DND-41 (cell line): ENCODE measurements around the gene HPCA.

ENCODE experiments used
- ATAC-seq: fragments of 200-7000 bp; cut with Tn5 transposase; 3 replicates; pipeline ENCODE4 v1.9.1; 2021; ENCODE audit warnings: low read depth; ENCODE audit not compliant: insufficient read depth
- DNase-seq: peaks from one replicate; pipeline ENCODE4 v3.0.0-alpha.2; 2020
- H2AFZ ChIP-seq: 2 replicates; pipeline ENCODE4 v1.6.0; 2012; ENCODE audit warnings: low read depth, low read length
- H3K27ac ChIP-seq: 2 replicates; pipeline ENCODE4 v1.5.1; 2012; ENCODE audit warnings: low read length, inconsistent platforms
- H3K27me3 ChIP-seq: fragments of 200-600 bp; sonication (generic); 2 replicates; pipeline ENCODE4 v1.6.0; 2012; ENCODE audit warnings: low read length, mild to moderate bottlenecking, inconsistent platforms; ENCODE audit not compliant: insufficient read depth, poor library complexity
- H3K36me3 ChIP-seq: 2 replicates; pipeline ENCODE4 v1.5.1; 2012; ENCODE audit warnings: low read length, inconsistent platforms; ENCODE audit not compliant: insufficient read depth
- H3K4me1 ChIP-seq: 2 replicates; pipeline ENCODE4 v1.5.1; 2012; ENCODE audit warnings: mild to moderate bottlenecking, low read length; ENCODE audit not compliant: insufficient read depth
- H3K4me2 ChIP-seq: 2 replicates; pipeline ENCODE4 v1.6.0; 2012; ENCODE audit warnings: mild to moderate bottlenecking, moderate library complexity, low read length, inconsistent platforms; ENCODE audit not compliant: insufficient read depth
- H3K4me3 ChIP-seq, 2 experiments: fragments of 200-600 bp in 1 of 2; shearing (Covaris generic) in 1 of 2; 2 replicates each; pipeline ENCODE4 v1.5.1; 2012 to 2016; ENCODE audit warnings: inconsistent platforms in 2 of 2, low read length in 2 of 2, mild to moderate bottlenecking in 2 of 2, low read depth in 1 of 2, moderate library complexity in 1 of 2
- H3K79me2 ChIP-seq: 2 replicates; pipeline ENCODE4 v1.6.0; 2012; ENCODE audit warnings: low read length, inconsistent platforms; ENCODE audit not compliant: insufficient read depth
- H3K9ac ChIP-seq: 2 replicates; pipeline ENCODE4 v1.6.0; 2012; ENCODE audit warnings: low read depth, mild to moderate bottlenecking, inconsistent platforms, low read length, moderate library complexity
- H3K9me3 ChIP-seq: 2 replicates; pipeline ENCODE4 v1.5.1; 2012; ENCODE audit warnings: low read length, moderate library complexity, mild to moderate bottlenecking, inconsistent platforms; ENCODE audit not compliant: insufficient read depth, severe bottlenecking
- H4K20me1 ChIP-seq: 2 replicates; pipeline ENCODE4 v1.6.0; 2012; ENCODE audit warnings: low read length; ENCODE audit not compliant: insufficient read depth
- EZH2 ChIP-seq: IDR thresholded peaks from 3 replicates; pipeline ENCODE4 v1.6.1; 2012; ENCODE audit warnings: borderline replicate concordance, low read depth, mild to moderate bottlenecking, moderate library complexity, low read length, inconsistent platforms; ENCODE audit not compliant: severe bottlenecking
- TF ChIP-seq, protein P1 (sequence below): IDR thresholded peaks from 2 replicates; pipeline ENCODE4 v1.5.1; 2012; ENCODE audit warnings: borderline replicate concordance, low read length, moderate library complexity, mild to moderate bottlenecking; ENCODE audit not compliant: poor library complexity, severe bottlenecking; ENCODE audit errors: extremely low read depth

The HPCA gene

DNA sequence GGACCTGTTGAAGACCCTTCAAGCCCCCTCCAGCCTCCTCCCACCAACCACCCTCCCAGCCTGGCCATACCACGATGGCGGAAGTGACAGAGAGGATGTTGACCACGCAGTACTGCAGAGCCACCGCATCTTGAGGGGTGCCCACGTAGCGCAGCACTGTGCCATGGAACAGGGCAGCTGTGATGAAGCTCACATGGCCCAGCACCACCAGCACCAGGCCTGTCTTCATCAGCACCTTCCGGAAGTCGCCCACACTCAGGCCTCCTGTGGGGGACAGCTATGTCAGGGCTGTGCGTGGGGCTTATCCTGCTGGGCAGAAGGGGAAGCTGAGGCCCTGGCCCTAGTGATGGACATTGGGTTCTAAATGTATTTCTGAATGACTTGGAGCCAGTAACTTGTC, 11.8 kb downstream of the HPCA start:
- DNase-seq, result no peak
- no peaks in the 10 kb centered on the region for H4K20me1 ChIP-seq

DNA sequence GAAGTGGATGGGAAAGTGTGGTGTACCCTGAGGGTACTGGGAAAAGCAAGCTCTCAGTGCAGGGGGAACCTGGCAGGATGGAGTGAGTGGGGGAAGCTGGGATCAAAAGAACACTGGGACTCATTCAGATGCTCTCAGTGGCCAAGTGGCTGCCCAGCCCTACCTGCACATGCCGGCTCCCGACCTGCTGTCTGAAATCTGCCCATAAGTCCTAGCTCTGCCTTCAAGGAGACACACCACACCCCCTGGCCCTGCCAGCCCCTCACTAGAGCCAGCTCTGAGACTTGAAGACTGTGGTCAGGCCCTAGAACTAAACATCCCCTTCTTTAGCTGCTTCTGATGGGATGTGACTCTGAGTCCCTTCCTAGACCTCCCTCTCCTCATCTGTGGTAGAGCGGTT, 12.7 kb downstream of the HPCA start:
- no peaks in the 10 kb centered on the region for H4K20me1 ChIP-seq
- H2AFZ ChIP-seq, result no peak overlapping the region
- H3K27me3 ChIP-seq, result no peaks in the 10 kb centered on the region
- no peaks in the 10 kb centered on the region for H3K36me3 ChIP-seq
- no peaks in the 10 kb centered on the region for H3K4me1 ChIP-seq
- no peak overlapping the region for H3K4me3 ChIP-seq
- no peak for TF ChIP-seq EZH2
- TF ChIP-seq, protein P1, sequence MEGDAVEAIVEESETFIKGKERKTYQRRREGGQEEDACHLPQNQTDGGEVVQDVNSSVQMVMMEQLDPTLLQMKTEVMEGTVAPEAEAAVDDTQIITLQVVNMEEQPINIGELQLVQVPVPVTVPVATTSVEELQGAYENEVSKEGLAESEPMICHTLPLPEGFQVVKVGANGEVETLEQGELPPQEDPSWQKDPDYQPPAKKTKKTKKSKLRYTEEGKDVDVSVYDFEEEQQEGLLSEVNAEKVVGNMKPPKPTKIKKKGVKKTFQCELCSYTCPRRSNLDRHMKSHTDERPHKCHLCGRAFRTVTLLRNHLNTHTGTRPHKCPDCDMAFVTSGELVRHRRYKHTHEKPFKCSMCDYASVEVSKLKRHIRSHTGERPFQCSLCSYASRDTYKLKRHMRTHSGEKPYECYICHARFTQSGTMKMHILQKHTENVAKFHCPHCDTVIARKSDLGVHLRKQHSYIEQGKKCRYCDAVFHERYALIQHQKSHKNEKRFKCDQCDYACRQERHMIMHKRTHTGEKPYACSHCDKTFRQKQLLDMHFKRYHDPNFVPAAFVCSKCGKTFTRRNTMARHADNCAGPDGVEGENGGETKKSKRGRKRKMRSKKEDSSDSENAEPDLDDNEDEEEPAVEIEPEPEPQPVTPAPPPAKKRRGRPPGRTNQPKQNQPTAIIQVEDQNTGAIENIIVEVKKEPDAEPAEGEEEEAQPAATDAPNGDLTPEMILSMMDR, result no peak
- H3K4me2 ChIP-seq, result no peak overlapping the region
- H3K27ac ChIP-seq, result no peak overlapping the region
- ATAC-seq (no peak), DNase-seq (no peak)
- no peaks in the 10 kb centered on the region for H3K9me3 ChIP-seq
- H3K79me2 ChIP-seq, result no peaks in the 10 kb centered on the region
- H3K9ac ChIP-seq, result no peak overlapping the region

More for the DNA sequence above, 11.8 kb downstream of the HPCA start:
- Histone ChIP-seq H3K9ac (no peak overlapping the region), H2AFZ (no peak overlapping the region), H3K79me2 (no peaks in the 10 kb centered on the region), H3K27me3 (no peaks in the 10 kb centered on the region), H3K4me2 (no peak overlapping the region), H3K9me3 (no peaks in the 10 kb centered on the region), H3K36me3 (no peaks in the 10 kb centered on the region), H3K4me1 (no peaks in the 10 kb centered on the region), H3K4me3 (no peak overlapping the region), H3K27ac (no peak overlapping the region)
- no peak for TF ChIP-seq EZH2
- TF ChIP-seq, protein P1, result no peak
- ATAC-seq, result no peak

DNA sequence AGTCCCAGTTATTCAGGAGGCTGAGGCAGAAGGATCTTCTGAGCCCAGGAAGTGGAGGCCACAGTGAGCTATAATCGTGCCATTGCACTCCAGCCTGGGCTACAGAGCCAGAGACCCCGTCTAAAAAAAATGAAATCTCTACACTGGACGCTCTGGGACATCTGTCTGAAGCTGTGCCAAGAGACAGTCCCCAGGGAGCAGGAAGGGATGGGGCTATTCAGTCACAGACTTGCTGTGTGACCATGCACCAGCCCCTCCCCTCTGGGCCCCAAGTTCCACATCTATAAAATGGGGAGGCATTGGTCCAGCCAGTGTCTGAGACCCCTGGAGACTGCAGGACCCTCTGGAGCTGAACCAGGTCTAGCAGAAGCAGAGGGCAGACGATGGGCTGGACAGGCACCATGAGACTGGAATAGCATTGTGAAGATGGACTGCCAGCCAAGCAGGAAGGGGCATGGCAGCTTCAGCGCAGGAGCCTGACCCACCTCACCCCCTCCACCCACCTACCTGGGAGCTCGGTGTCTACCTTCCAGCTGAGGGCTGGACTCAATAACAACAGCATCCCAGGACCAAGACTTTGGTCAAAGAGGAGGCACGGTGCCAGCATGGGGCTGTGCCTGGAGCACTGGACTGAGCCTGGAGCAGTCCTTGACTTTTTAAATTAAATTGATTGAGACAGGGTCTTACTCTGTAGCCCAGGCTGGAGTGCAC, 13.4 kb downstream of the HPCA start:
- Histone ChIP-seq H3K4me2 (no peak overlapping the region), H4K20me1 (no peaks in the 10 kb centered on the region), H3K27ac (no peak overlapping the region)

More for the DNA sequence above, 13.4 kb downstream of the HPCA start:
- Histone ChIP-seq H3K9ac (no peak overlapping the region), H3K27me3 (no peaks in the 10 kb centered on the region), H3K9me3 (no peaks in the 10 kb centered on the region), H3K36me3 (no peaks in the 10 kb centered on the region), H3K4me3 (no peak overlapping the region), H3K79me2 (no peaks in the 10 kb centered on the region), H2AFZ (no peak overlapping the region), H3K4me1 (no peaks in the 10 kb centered on the region)
- DNase-seq (no peak), ATAC-seq (no peak)
- TF ChIP-seq EZH2, result no peak
- TF ChIP-seq, protein P1, result no peak
